Calu3 (cell line): ENCODE measurements around the gene MAD2L1BP. TPM values are rescaled to one million over a fixed set of nuclear protein-coding genes. Genes with fewer than 3 reads are reported as not detected.

Experiments
- BruUV-seq: library from RNA; stranded (reverse); fragments of 400-500 nt; replicated peaks from 2 replicates; lab custom pipeline; 2021; lab: Mats Ljungman, UMichigan
- CTCF ChIA-PET: fragments of 300-600 bp; sonication (Branson Sonifier 250); formaldehyde crosslinking; loops from one replicate; lab custom pipeline; 2022; ENCODE audit warnings: antibody characterized with exemption; lab: Charles Lee
- DNase-seq: peaks from one replicate; pipeline ENCODE4 v3.0.0; 2022
- H3K27ac Mint-ChIP-seq: one replicate; pipeline ENCODE4 v1.8.0; 2022; ENCODE audit warnings: mixed read lengths; ENCODE audit not compliant: unreplicated experiment
- H3K27me3 Mint-ChIP-seq: one replicate; pipeline ENCODE4 v1.8.0; 2022; ENCODE audit warnings: mixed read lengths; ENCODE audit not compliant: unreplicated experiment
- H3K36me3 Mint-ChIP-seq: one replicate; pipeline ENCODE4 v1.8.0; 2022; ENCODE audit warnings: mild to moderate bottlenecking, moderate library complexity, mixed read lengths; ENCODE audit not compliant: insufficient read depth, unreplicated experiment
- H3K4me1 Mint-ChIP-seq: one replicate; pipeline ENCODE4 v1.8.0; 2022; ENCODE audit warnings: mild to moderate bottlenecking, low read depth, mixed read lengths; ENCODE audit not compliant: unreplicated experiment
- H3K4me3 Mint-ChIP-seq: one replicate; pipeline ENCODE4 v1.8.0; 2022; ENCODE audit warnings: mild to moderate bottlenecking, low read depth, moderate library complexity, mixed read lengths; ENCODE audit not compliant: unreplicated experiment
- H3K9me3 Mint-ChIP-seq: one replicate; pipeline ENCODE4 v1.8.0; 2022; ENCODE audit warnings: low read depth, mixed read lengths; ENCODE audit not compliant: unreplicated experiment
- intact Hi-C: fragments of 100-400 bp; cut with micrococcal nuclease; formaldehyde crosslinking; loops from one replicate; pipeline ENCODE4 v1.10.0; 2022; ENCODE audit not compliant: unreplicated experiment
- total RNA-seq: library from RNA; stranded (reverse); gene quantifications from 2 replicates; pipeline ENCODE4 v1.2.3, GENCODE V29; 2022
- TF ChIP-seq, protein P1 (sequence below): fragments of 200-600 bp; IDR thresholded peaks from one replicate; pipeline ENCODE4 v1.8.0; 2022; ENCODE audit warnings: antibody characterized with exemption; ENCODE audit not compliant: unreplicated experiment

The MAD2L1BP gene
- total RNA-seq, 1 experiment from 2014 or later, result 48.2 TPM

DNA sequence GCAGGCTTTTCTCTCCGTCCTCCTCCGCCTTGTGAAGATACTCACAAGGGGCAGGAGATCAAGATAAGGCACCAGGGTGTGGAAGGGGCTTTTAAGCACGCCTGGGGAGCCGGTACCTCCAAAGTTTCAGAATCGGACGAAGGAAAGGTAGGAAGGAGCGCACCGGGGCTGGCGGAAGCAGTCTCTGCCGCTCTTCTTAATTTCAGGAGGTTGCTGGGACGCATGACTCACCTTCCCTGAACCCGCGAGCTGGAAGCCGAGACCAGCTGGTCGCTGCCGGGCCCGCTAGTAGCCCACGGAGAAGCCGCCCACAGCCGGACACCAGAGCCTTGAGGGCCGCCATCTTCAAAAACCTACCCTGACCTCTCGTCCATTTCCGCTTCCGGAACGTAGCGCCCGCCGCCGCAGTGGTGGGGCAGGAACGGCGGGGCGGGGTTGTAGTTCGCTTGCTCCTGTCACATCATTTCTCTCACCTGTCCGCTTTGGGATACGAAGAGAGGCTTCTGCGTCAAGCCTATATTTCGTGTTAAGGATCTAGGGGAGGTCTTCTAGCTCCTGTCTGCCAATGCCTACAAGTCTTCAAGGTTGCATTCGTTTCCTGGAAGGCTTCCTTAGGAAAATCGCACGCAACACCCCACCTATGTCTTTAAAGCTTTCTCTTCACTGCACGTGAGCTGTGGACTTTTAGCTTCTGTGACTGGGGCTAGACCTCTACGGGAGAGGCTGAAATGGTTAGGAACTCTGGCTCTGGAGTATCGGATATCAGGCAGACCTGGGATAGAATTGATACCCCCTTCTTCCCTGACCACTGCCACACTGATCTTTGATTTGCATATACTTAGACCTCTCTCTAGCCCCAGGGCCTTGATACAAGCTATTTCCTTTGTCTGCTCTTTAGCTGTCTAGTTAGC, 52.1 kb downstream of the MAD2L1BP start, which contains the start of gene MRPS18A:
Gene MRPS18A (minus strand): TSS at position 355 of the 911 bp plus-strand sequence. CDS start 12 bp downstream, at position 343.
- peak; percentile 95 for DNase-seq
- Mint-ChIP-seq H3K9me3 (no peaks in the 10 kb centered on the region), H3K27me3 (no peaks in the 10 kb centered on the region), H3K36me3 (peaks cover 24% of the 10 kb centered on the region), H3K27ac (peak within 1 kb of the TSS; percentile 93), H3K4me3 (peak within 1 kb of the TSS; percentile 97), H3K4me1 (peaks cover 49% of the 10 kb centered on the region)
- CTCF ChIA-PET, result interaction anchor here (0.7 to 2.1 kb wide), 7 partner anchors 15 to 391 kb away, joined by 3 to 10 read pairs (median 4); partner anchors contain the start of gene VEGFA
- intact Hi-C loops, result no loop called here
- BruUV-seq, result TSS peak; percentile 99
- TF ChIP-seq, protein P1, sequence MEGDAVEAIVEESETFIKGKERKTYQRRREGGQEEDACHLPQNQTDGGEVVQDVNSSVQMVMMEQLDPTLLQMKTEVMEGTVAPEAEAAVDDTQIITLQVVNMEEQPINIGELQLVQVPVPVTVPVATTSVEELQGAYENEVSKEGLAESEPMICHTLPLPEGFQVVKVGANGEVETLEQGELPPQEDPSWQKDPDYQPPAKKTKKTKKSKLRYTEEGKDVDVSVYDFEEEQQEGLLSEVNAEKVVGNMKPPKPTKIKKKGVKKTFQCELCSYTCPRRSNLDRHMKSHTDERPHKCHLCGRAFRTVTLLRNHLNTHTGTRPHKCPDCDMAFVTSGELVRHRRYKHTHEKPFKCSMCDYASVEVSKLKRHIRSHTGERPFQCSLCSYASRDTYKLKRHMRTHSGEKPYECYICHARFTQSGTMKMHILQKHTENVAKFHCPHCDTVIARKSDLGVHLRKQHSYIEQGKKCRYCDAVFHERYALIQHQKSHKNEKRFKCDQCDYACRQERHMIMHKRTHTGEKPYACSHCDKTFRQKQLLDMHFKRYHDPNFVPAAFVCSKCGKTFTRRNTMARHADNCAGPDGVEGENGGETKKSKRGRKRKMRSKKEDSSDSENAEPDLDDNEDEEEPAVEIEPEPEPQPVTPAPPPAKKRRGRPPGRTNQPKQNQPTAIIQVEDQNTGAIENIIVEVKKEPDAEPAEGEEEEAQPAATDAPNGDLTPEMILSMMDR, result no peak

DNA sequence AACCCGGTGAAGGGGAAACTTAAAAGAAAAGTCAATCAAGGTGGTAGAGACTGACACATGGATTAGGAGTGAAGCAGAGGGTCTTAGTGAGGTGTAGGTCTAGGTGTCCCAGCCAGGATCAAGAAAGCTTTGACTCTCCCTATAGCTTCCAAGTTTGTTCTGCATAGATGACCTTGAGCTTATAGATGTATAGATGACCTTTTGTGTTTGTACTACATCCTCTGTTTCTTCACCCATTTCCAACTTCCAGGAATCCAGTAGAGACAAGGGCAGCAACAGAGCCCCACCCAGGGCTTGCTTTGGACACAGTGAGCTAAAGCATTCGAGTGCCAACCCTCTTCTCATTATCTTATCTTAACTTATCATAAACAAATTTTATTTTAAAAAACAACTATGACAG, 53.8 kb downstream of the MAD2L1BP start:
- Mint-ChIP-seq H3K27me3 (no peaks in the 10 kb centered on the region), H3K27ac (no peak overlapping the region), H3K4me3 (no peak overlapping the region), H3K4me1 (peaks cover 34% of the 10 kb centered on the region), H3K9me3 (no peaks in the 10 kb centered on the region), H3K36me3 (peaks cover 26% of the 10 kb centered on the region)
- CTCF ChIA-PET, result interaction anchor here (0.6 to 1.3 kb wide), 3 partner anchors 35 to 698 kb away, joined by 3 to 6 read pairs (median 6); partner anchors contain the start of gene CDC5L
- intact Hi-C loops, result no loop called here
- DNase-seq, result no peak
- BruUV-seq, result no TSS peak
- TF ChIP-seq, protein P1, result no peak

Other genes with a start within 250 kb of the MAD2L1BP start
- gene ABCC10, start 208.3 kb upstream of the MAD2L1BP start, total RNA-seq, result 53.0 and 60.4 TPM in 2 replicates
- gene DLK2, start 180.3 kb upstream of the MAD2L1BP start, total RNA-seq, result 0.59 and 0.86 TPM in 2 replicates
- 70.7 and 72.3 TPM in 2 replicates for gene TJAP1, start 158.3 kb upstream of the MAD2L1BP start, total RNA-seq
- 0.47 and 0.50 TPM in 2 replicates for gene LRRC73, start 125.5 kb upstream of the MAD2L1BP start, total RNA-seq
- 127 and 133 TPM in 2 replicates for gene YIPF3, start 118.9 kb upstream of the MAD2L1BP start, total RNA-seq
- 79.6 and 92.1 TPM in 2 replicates for gene POLR1C, start 118.8 kb upstream of the MAD2L1BP start, total RNA-seq
- gene XPO5, start 59.8 kb upstream of the MAD2L1BP start, total RNA-seq, result 106 and 131 TPM in 2 replicates
- 25.7 and 31.9 TPM in 2 replicates for gene POLH, start 59.7 kb upstream of the MAD2L1BP start, total RNA-seq
- 186 and 188 TPM in 2 replicates for gene GTPBP2, start 6.6 kb upstream of the MAD2L1BP start, total RNA-seq
- gene RSPH9, start 9.2 kb downstream of the MAD2L1BP start, total RNA-seq, result 0.15 and 0.19 TPM in 2 replicates
- 88.8 and 106 TPM in 2 replicates for gene MRPS18A, start 52.0 kb downstream of the MAD2L1BP start, total RNA-seq
- 345 and 407 TPM in 2 replicates for gene VEGFA, start 134.4 kb downstream of the MAD2L1BP start, total RNA-seq